A549 (cell line): Measurements from ENCODE around the gene CEACAM7.

Source experiments
- BHLHE40 ChIP-seq: IDR thresholded peaks from 2 replicates; pipeline ENCODE4 v1.6.1; 2012; ENCODE audit warnings: low read depth, low read length, inconsistent platforms
- CHD4 ChIP-seq: fragments of 200-600 bp; sonication (generic); IDR thresholded peaks from 2 replicates; pipeline ENCODE4 v1.6.1; 2016; ENCODE audit warnings: antibody characterized with exemption, mild to moderate bottlenecking, borderline replicate concordance
- CTCF ChIP-seq: fragments of >200 bp; sonication (Bioruptor Twin); formaldehyde crosslinking; IDR thresholded peaks from 3 replicates; pipeline ENCODE4 v1.5.1; 2016
- FOSL2 ChIP-seq, 2 experiments: fragments of 450-650 bp in 1 of 2; fragments of >200 bp in 1 of 2; sonication (Bioruptor Twin) in 1 of 2; formaldehyde crosslinking; IDR thresholded peaks; 2 replicates each; pipeline versions ENCODE4 v1.5.0 to v1.6.1; 2016 to 2020; ENCODE audit warnings: mild to moderate bottlenecking in 1 of 2, moderate library complexity in 1 of 2
- KDM1A ChIP-seq: fragments of 200-600 bp; sonication (generic); IDR thresholded peaks from 2 replicates; pipeline ENCODE4 v1.6.1; 2016; ENCODE audit warnings: low read depth, mild to moderate bottlenecking
- PHF8 ChIP-seq: fragments of 200-600 bp; sonication (generic); IDR thresholded peaks from 2 replicates; pipeline ENCODE4 v1.6.1; 2016; ENCODE audit warnings: low read depth, mild to moderate bottlenecking, antibody characterized with exemption, moderate library complexity, borderline replicate concordance
- POLR2A ChIP-seq: IDR thresholded peaks from 2 replicates; pipeline ENCODE4 v1.6.1; 2012; ENCODE audit warnings: mild to moderate bottlenecking, low read length
- POLR2AphosphoS2 ChIP-seq: conservative IDR thresholded peaks from 2 replicates; pipeline ENCODE4 v1.6.1; 2012; ENCODE audit warnings: low read length, improper control_type of control experiment, inconsistent platforms
- RAD21 ChIP-seq, 2 experiments: fragments of >200 bp in 1 of 2; sonication (Bioruptor Twin) in 1 of 2; formaldehyde crosslinking in 1 of 2; IDR thresholded peaks in 1 of 2; conservative IDR thresholded peaks in 1 of 2; 2 replicates in 1 of 2; 3 replicates in 1 of 2; pipeline ENCODE4 v1.6.1; 2012 to 2018; ENCODE audit warnings: inconsistent platforms in 1 of 2
- RCOR1 ChIP-seq: fragments of 150-350 bp; IDR thresholded peaks from 2 replicates; pipeline ENCODE4 v1.6.1; 2014; ENCODE audit warnings: antibody characterized with exemption, low read length, low read depth
- REST ChIP-seq: fragments of 200-600 bp; sonication (generic); IDR thresholded peaks from 2 replicates; pipeline ENCODE4 v1.6.1; 2016; ENCODE audit warnings: antibody characterized with exemption, mild to moderate bottlenecking, moderate library complexity
- SMC3 ChIP-seq: fragments of >200 bp; sonication (Bioruptor Twin); formaldehyde crosslinking; IDR thresholded peaks from 3 replicates; pipeline ENCODE4 v1.6.1; 2018; ENCODE audit warnings: inconsistent platforms
- USF2 ChIP-seq: fragments of 450-650 bp; IDR thresholded peaks from 2 replicates; pipeline ENCODE4 v1.6.1; 2014; ENCODE audit warnings: antibody characterized with exemption

GRCh38 chr19:41641879-41642485 lies 46.1 kb downstream of the CEACAM7 start:
- TF ChIP-seq CTCF = peak; percentile 99
- no peak for TF ChIP-seq CHD4
- TF ChIP-seq POLR2A = no peak
- TF ChIP-seq RCOR1 = no peak
- peak; percentile 95 to 98 for TF ChIP-seq RAD21 (conservative IDR thresholded peaks at IDR 0.05 in 1 of 2, IDR thresholded peaks at IDR 0.05 in 1 of 2)
- no peak for TF ChIP-seq POLR2AphosphoS2
- no peak for TF ChIP-seq FOSL2 (IDR thresholded peaks at IDR 0.05)
- no peak for TF ChIP-seq FOSL2 (CRISPR knock-in tag; IDR thresholded peaks at IDR 0.05)
- no peak for TF ChIP-seq REST
- TF ChIP-seq PHF8 = no peak
- no peak for TF ChIP-seq USF2
- peak; percentile 95 for TF ChIP-seq SMC3
- no peak for TF ChIP-seq BHLHE40
- TF ChIP-seq KDM1A = no peak
